Measurements from ENCODE around the gene PTH2R.

- no peak for TF ChIP-seq CTCF (conservative IDR thresholded peaks at IDR 0.05; ENCODE audit: low read depth, low read length)
- TF ChIP-seq EZH2 (IDR thresholded peaks at IDR 0.05; ENCODE audit: low read length, unreplicated experiment): no peak
These were observed 94.6 kb downstream of the PTH2R start for GRCh38 chr2:208501206-208501605.
